ENCODE results near the gene SNAPC1.
"Not testable (repeated sequence)": the region's sequence is repeated elsewhere in the genome, so short reads cannot be mapped to it uniquely, and the experiment has no call there.

Gene SNAPC1, protein sequence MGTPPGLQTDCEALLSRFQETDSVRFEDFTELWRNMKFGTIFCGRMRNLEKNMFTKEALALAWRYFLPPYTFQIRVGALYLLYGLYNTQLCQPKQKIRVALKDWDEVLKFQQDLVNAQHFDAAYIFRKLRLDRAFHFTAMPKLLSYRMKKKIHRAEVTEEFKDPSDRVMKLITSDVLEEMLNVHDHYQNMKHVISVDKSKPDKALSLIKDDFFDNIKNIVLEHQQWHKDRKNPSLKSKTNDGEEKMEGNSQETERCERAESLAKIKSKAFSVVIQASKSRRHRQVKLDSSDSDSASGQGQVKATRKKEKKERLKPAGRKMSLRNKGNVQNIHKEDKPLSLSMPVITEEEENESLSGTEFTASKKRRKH

DNA sequence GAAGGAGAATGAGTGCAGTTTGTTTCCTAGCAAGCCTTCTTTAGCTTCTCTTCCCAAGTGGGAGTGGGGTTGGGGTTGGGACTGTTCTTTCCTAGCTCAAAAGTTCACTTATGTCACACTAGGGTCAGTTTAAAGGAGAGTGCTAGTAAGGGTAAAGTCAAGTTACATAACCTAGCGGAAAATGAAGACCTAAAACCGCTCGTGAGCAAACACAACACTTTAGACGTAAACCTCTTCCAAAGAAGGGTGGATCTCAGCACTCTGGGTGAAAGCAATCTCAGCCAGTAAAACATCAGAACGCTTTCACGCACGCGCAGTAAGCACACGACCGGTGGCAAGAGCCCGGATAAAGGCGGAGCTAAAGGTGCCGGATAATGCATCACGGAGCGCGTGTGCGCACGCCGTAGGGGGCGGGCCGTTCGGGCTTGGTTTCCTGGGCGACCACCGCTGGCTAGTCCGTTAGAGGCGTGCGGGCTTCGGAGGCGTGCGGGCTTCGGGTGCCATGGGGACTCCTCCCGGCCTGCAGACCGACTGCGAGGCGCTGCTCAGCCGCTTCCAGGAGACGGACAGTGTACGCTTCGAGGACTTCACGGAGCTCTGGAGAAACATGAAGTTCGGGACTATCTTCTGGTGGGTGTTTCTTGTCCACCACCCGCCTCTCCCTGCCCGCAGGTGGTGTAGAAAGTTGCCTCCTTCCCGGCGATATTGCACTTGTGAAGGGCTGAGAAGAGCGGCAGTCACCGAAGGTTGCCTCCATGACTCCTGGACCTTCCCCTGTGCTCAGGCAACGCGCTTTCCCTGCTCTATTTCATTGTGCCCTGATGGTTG lies at the start of gene SNAPC1:
Gene SNAPC1, plus strand, starts transcription at position 462 of the 828 bp plus-strand sequence. Its CDS starts 41 bp downstream, at position 503.
- peak; percentile 96 for DNase-seq

DNA sequence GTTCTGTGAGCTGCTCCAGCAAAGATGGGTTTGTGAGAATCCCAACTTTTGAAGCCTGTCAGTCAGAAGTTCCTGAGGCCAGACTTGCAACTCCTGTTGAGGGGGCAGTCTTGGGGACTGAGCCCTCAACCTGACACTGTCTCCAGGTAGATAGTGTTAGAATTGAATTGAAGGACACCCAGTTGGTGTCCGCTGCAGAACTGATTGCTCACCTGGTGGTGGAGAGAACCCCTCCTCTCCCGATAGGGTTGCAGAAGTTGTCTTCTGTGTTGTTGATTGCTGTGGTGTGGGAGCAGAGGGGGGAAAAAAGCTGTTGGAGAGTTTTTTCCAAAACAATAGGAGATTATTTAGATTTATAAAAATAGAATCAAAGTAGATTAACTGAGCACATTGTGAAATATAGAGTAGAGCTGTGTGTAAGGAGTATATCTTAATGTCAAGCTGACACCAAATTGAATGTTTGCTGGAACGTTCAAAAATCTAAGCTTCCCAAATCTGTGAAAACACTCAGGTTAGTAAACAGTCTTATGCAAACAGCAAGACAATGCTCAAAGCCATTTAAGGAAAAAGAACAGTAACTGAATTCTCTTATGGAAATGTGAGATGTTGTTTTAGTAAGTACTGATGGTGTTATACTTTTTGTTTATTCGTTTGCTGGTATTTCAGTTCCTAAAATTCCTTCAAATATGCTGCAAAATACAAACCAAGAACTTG lies 48.3 kb upstream of the SNAPC1 start:
- DNase-seq: no peak

DNA sequence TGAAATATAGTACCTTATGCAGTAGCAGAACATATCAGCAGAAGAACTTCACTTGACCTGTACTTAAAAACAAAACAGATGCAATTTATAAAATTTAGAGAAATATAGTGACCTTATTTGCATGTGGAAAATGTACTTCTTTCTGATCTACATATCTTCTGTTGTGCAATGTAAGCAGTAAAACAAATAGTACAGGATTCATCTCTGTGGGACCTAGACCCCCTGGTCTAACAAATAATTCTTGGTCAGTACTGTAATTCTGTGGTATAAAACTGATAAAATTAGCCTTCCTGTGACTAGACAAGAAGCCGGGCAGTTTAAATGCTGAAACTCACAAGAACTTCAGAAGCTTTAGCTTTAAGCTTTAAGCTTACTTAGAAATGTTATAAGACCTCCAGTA lies 45.3 kb upstream of the SNAPC1 start:
- DNase-seq: no peak

DNA sequence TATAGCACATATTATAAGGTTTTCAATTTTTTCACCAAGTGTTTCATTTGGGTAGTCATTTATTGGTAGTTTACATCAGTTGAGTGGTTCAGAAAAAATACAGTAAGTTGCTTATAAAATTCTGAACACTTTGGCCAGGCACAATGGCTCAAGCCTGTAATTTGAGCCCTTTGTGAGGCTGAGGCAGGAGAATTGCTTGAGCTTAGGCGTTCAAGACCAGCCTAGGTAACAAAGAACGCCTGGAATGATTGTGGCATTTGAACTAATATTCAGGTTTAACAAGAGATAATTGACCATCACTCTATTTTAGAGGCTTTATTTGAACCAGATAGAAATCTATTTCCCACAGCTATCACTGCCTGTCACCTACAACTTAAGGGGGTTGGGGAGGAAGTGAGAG lies 44.2 kb upstream of the SNAPC1 start:
- no peak for DNase-seq

DNA sequence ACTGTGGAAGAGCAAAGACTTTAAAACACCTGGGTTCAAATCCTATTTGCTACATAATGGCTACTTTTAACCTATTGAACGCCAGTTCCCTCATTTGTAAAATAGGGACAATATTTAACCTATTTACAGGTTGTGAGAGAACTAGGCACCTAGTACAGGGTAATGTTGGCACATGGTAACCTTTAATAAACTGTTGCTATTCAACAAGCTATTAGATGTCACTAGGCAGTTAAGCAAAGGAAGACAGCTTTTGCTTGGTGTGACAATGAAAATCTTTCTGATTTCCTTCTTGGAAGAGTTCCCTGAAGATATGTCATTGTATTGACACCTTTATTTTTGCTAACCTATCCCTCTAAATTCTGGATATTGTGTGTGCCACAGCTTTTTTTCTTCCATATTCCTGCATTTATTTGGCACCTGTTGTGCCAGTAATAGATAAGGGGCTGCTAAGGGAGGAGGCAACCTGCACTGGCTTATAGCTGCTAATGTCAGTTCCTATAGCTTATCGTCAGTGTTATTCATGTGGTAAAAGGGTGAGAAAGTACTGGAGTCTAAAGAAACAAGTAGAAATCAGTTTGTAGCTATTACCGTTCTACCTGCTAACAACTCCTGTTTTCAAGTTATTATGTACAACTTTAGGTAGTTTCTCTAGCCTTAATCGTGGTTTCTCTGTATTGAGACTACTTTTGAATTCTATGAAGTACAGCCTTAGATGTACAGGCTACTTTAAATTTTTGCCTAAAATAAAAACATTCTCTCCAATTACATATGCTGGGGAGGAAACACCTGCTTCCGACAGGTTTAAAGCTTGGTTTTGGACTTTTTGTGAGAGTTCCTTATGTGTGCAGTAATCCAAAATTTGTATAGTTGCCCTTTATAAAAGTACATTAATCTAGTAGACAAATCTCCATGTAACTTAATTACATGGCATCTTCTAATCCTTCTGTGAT lies 42.6 kb upstream of the SNAPC1 start:
- DNase-seq: no peak

DNA sequence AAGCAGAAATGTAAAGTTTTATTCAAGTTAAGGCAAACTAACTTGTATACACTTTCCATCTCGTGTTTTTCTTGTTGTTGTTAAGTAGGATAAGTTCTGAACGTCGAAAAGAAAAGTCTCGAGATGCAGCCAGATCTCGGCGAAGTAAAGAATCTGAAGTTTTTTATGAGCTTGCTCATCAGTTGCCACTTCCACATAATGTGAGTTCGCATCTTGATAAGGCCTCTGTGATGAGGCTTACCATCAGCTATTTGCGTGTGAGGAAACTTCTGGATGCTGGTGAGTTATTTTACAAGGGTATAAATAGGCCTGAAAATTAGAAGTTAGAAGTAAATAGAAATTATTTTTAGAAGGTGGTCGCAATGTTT lies 41.9 kb upstream of the SNAPC1 start:
- DNase-seq: no peak

DNA sequence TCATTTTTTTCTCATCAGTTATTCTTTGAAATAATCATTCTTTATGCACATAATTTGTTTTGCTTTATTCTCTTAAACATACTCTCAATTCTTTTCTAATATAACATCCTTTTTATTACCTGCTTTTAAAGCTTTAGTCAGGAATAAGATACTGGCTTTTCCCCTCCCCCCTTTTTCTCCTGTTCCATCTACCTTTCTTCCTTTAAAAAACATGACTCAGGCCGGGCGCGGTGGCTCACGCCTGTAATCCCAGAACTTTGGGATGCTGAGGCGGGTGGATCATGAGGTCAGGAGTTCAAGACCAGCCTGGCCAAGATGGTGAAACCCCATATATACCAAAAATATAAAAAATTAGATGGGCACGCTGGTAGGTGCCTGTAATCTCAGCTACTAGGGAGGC lies 41.5 kb upstream of the SNAPC1 start:
- DNase-seq: no peak

DNA sequence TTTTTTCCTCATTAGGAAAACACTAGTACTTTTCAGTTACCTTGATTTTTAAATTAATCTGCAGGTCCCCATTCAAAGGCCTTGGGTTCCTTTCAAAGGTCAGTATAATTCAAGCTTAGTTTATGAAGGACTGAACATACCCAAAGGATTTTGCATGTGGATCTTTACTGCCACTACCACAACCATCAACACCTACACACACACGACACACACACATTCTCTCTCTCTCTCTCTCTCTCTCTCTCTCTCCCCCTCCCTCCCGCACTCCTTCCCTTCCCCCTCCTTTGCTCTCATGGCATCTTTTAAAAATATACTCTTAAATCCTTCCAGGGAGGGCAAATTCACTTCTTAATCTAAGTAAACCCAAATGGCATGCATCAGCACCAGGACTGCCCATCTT lies 38.1 kb upstream of the SNAPC1 start:
- DNase-seq: no peak

DNA sequence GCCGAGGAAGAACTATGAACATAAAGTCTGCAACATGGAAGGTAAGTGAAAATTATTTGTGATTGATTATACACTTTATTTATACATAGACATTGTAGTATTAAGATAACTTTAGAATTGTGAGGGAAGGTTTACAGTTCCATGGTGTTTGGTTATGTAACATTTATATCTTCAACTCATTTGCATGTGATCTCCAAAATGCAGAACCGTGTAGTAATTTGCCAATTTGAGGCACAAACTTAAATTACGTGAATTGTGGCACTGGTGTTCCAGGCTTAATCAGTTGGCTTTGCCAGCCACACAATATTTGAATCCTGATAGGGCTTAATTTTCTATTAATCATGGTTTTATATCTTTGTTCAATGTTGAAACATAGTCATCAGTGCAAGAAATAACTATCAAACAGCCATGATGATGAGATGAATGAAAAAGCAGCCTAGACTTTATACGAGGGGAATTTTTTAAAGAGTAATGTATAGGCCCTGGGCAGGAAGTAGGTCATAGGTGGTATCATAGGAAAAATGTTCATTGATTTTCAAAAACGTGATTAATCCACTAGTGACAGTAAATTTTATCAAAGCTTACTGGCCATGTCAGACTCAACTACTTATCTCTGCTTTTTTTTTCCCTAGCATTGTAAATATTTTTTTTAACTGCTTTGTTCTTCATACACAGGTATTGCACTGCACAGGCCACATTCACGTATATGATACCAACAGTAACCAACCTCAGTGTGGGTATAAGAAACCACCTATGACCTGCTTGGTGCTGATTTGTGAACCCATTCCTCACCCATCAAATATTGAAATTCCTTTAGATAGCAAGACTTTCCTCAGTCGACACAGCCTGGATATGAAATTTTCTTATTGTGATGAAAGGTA lies 35.2 kb upstream of the SNAPC1 start:
- no peak for DNase-seq

DNA sequence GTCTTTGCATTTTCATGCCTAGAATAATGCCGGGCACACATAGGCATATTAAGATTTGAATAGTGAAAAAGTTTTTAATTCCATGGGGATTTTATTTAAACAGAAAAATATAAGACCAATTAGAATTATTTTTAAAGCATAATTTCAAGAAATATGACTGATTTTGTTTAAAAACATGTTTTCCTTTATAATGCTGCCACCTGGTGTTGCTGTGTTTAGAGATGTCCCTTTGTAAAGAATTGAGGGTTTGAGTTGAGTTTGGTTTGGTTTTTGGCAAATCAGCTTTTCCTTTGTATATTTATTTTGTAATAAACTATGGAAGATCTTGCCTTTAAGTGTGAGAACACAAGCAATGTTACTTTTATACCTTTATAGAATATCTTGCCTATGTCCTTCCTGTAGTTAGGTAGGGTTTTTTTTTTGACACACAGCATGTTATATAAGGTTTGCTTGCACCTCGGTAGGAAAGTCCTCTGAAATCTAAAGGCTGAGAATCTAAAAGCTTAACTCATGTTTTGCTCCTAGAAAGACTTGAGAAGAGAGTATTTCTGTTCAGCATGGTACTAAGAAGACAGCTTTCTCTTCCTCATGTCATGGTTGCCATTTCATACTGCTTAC lies 31.4 kb upstream of the SNAPC1 start:
- no peak for DNase-seq

DNA sequence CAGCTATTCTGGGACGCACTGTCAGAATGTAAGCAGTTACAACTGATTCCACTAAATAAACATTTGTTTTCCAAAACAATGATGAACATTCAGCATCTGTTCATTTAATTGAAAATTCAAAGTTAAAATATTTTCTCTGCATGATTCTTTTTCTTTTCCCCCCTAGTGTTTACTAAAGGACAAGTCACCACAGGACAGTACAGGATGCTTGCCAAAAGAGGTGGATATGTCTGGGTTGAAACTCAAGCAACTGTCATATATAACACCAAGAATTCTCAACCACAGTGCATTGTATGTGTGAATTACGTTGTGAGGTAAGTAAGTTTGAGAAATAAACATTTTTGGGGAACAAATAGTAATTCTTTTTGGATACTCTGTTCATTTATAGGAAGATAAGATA lies 28.2 kb upstream of the SNAPC1 start:
- no peak for DNase-seq

DNA sequence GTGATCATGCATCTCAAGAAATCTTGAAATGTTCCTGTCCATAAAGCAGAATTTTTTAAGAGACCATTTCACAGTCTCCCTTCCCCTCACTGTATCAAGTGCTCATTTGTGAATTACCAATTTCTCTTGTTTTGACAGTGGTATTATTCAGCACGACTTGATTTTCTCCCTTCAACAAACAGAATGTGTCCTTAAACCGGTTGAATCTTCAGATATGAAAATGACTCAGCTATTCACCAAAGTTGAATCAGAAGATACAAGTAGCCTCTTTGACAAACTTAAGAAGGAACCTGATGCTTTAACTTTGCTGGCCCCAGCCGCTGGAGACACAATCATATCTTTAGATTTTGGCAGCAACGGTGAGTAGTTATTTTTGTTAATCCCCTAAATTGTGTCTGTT lies 25.5 kb upstream of the SNAPC1 start:
- DNase-seq: no peak

DNA sequence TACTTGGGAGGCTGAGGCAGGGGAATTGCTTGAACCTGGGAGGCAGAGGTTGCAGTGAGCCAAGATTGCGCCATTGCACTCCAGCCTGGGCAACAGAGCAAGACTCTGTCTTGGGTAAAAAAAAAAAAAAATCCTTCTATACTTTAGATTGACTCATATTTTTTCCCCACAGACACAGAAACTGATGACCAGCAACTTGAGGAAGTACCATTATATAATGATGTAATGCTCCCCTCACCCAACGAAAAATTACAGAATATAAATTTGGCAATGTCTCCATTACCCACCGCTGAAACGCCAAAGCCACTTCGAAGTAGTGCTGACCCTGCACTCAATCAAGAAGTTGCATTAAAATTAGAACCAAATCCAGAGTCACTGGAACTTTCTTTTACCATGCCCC lies 24.3 kb upstream of the SNAPC1 start:
- no peak for DNase-seq

DNA sequence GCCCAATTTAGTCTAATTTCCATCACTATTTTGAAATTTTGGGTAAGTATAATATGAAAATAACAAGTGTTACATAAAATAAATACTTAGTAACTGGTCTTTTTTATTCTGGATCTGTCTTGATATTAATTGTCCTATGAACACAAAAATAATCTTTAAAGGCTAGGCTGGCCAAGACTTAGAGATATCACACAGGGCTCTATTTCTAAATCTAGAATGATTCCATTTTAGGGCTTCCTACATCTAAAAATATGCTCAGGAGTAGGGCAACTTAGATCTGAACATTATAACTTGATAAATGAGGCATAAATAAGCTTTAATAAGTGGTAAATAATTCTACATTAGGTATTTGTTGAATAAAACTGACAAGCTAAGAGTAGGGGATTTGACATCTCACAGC lies 23.1 kb upstream of the SNAPC1 start:
- DNase-seq: no peak

DNA sequence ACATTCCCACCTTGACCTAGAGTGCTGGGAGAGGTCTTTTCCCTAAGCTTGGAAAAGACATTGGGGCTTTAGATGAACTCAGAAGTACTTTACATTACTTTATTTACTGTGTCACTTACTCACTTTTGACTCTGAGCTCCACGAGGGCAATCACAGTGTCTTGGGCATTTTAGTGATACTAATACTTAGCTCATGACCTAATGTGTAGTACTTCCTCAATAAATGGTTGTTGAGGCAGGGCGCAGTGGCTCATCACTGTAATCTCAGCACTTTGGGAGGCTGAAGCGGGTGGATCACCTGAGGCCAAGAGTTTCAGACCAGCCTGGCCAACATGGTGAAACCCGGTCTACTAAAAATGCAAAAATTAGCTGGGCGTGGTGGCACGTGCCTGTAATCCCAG lies 19.8 kb upstream of the SNAPC1 start:
- DNase-seq: no peak

DNA sequence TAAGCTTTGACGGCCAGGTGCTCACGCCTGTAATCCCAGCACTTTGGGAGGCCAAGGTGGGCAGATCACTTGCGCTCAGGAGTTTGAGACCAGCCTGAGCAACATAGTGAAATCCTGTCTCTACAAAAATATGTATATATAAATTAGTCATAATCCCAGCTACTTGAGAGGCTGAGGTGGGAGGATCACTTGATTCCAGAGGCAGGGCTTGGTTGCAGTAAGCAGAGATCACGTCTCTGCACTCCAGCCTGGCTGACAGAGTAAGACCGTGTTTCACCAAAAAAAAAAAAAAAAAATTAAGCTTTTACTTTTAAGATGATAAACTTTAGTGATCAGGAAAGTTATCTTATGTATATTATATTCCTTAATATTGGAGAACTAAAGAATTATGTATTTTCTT lies 18.0 kb upstream of the SNAPC1 start:
- no peak for DNase-seq

DNA sequence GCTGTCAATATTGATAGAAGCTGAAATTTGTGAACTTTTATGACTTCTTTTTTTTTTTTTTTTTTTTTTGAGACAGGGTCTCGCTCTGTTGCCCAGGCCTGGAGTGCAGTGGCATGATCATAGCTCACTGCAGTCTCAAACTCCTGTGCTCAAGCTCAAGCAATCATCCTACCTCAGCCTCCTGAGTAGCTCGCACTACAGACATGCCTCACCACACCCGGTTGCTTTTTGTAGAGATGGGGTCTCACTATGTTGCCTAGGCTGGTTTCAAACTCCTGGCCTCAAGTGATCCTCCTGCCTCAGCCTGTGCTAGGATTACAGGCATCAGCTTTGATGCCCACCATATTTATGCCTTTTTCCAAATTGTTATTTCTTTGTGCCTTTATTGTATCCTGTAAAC lies 15.9 kb upstream of the SNAPC1 start:
- DNase-seq: not testable (repeated sequence)

DNA sequence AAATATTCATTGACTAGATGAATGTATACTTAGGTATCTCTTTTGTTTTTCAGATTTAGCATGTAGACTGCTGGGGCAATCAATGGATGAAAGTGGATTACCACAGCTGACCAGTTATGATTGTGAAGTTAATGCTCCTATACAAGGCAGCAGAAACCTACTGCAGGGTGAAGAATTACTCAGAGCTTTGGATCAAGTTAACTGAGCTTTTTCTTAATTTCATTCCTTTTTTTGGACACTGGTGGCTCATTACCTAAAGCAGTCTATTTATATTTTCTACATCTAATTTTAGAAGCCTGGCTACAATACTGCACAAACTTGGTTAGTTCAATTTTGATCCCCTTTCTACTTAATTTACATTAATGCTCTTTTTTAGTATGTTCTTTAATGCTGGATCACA lies 15.3 kb upstream of the SNAPC1 start:
- no peak for DNase-seq

DNA sequence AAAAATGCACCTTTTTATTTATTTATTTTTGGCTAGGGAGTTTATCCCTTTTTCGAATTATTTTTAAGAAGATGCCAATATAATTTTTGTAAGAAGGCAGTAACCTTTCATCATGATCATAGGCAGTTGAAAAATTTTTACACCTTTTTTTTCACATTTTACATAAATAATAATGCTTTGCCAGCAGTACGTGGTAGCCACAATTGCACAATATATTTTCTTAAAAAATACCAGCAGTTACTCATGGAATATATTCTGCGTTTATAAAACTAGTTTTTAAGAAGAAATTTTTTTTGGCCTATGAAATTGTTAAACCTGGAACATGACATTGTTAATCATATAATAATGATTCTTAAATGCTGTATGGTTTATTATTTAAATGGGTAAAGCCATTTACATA lies 14.9 kb upstream of the SNAPC1 start:
- DNase-seq: no peak

DNA sequence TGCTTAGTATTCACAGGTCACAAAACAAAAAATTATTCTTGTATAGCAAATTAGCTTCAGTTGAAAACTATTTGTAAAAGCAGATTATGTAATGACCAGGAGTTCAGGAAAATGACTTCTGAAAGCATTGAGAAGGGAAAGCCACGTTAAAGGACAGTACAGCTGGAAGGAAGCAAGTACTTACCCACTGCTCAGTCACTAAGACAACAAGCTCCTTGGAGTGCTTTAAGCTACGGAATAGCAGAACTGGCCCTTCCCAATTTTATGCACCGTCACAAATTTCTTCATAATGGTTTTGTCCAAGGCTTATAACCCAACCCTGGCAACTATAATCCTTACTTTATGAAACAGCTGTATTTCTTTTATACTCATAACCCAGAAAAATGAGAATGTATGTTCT lies 13.0 kb upstream of the SNAPC1 start:
- no peak for DNase-seq

DNA sequence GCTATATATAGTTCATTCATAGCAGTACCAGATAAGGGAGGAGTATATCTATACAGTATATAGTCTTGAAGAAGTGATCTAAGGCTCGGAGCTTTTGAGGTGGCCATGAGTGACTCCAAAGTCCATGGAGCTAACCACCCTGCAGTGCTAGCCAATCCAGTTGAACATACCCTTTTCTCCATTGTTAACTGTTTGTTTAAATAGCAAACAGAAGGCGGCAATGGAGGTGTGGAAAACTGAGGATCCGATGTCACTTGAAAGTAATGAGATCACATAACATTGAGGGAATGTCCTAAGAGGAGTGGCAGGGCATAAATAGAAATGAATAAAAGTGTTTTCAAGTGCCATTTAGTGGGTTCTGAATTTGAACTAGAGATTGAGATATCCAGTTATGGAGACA lies 12.4 kb upstream of the SNAPC1 start:
- DNase-seq: no peak

Data from activated effector memory CD4-positive, alpha-beta T cell treated with Interleukin-2 at 50 U/mL for 16 hours (primary cell).